Esophagus squamous epithelium (tissue), 4 donors: Measurements from ENCODE around the gene TTC24.

ENCODE experiments used
- POLR2A ChIP-seq, 4 donors: fragments of 450-650 bp; IDR thresholded peaks; one replicate each; pipeline ENCODE4 v1.6.1; 2017; ENCODE audit warnings: antibody characterized with exemption in 4 of 4, mild to moderate bottlenecking in 4 of 4, moderate library complexity in 3 of 4
- TF ChIP-seq, protein P1 (sequence below), 6 experiments: fragments of 450-650 bp in 4 of 6; fragments of 200-600 bp in 2 of 6; sonication (generic) in 2 of 6; IDR thresholded peaks; one replicate each; pipeline ENCODE4 v1.5.1; 2016 to 2019; ENCODE audit warnings: antibody characterized with exemption in 6 of 6, mild to moderate bottlenecking in 4 of 6, moderate library complexity in 4 of 6

DNA sequence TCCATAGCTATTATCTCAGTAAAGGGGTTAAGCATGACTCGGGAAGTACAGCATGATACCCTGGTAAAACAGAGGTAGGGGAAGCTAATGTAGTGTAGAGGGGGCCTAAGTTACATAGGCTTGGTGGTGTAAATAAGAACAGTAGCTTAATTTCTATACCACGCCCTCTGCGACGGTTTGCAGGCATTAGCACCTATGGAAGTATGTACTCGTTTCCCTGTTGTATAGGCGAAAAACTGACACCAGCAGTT is 11.6 kb downstream of the TTC24 start:
- TF ChIP-seq POLR2A (IDR thresholded peaks at IDR 0.05): no peak
- TF ChIP-seq, protein P1, sequence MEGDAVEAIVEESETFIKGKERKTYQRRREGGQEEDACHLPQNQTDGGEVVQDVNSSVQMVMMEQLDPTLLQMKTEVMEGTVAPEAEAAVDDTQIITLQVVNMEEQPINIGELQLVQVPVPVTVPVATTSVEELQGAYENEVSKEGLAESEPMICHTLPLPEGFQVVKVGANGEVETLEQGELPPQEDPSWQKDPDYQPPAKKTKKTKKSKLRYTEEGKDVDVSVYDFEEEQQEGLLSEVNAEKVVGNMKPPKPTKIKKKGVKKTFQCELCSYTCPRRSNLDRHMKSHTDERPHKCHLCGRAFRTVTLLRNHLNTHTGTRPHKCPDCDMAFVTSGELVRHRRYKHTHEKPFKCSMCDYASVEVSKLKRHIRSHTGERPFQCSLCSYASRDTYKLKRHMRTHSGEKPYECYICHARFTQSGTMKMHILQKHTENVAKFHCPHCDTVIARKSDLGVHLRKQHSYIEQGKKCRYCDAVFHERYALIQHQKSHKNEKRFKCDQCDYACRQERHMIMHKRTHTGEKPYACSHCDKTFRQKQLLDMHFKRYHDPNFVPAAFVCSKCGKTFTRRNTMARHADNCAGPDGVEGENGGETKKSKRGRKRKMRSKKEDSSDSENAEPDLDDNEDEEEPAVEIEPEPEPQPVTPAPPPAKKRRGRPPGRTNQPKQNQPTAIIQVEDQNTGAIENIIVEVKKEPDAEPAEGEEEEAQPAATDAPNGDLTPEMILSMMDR (IDR thresholded peaks at IDR 0.05): no peak
